HG03520 (cell line): ENCODE data around the gene LTBR.
"Not testable (repeated sequence)": the region's sequence is repeated elsewhere in the genome, so short reads cannot be mapped to it uniquely, and the experiment has no call there.

Source experiments
- ATAC-seq: cut with Tn5 transposase; IDR thresholded peaks from one replicate; pipeline ENCODE4 v1.9.1; 2021; ENCODE audit warnings: mild to moderate bottlenecking, moderate library complexity; ENCODE audit not compliant: unreplicated experiment

The LTBR gene

GRCh38 chr12:6423267-6424007 lies 39.5 kb downstream of the LTBR start:
- no peak for ATAC-seq

GRCh38 chr12:6424008-6424347 lies 40.0 kb downstream of the LTBR start:
- ATAC-seq = no peak

- ATAC-seq = no peak
Observed at GRCh38 chr12:6424866-6425265, 40.9 kb downstream of the LTBR start.

- no peak for ATAC-seq
Observed at GRCh38 chr12:6425590-6426531, 41.9 kb downstream of the LTBR start.

GRCh38 chr12:6426882-6427671 lies 43.1 kb downstream of the LTBR start:
- ATAC-seq = peak; percentile 68

GRCh38 chr12:6427796-6428195 lies 43.8 kb downstream of the LTBR start:
- not testable (repeated sequence) for ATAC-seq

GRCh38 chr12:6428326-6428725 lies 44.4 kb downstream of the LTBR start:
- ATAC-seq = no peak

GRCh38 chr12:6430124-6430989 lies 46.4 kb downstream of the LTBR start:
- no peak for ATAC-seq

- ATAC-seq = no peak
Observed at GRCh38 chr12:6432991-6433390, 49.0 kb downstream of the LTBR start.

GRCh38 chr12:6434205-6435140 lies 50.5 kb downstream of the LTBR start:
- ATAC-seq = no peak

GRCh38 chr12:6435961-6436715 lies 52.2 kb downstream of the LTBR start:
- no peak for ATAC-seq

- ATAC-seq = no peak
Observed at GRCh38 chr12:6437586-6437985, 53.6 kb downstream of the LTBR start.

- ATAC-seq = no peak
Observed at GRCh38 chr12:6438345-6438744, 54.4 kb downstream of the LTBR start.

GRCh38 chr12:6440391-6440790 lies 56.4 kb downstream of the LTBR start:
- no peak for ATAC-seq
